GM13977 (cell line): ENCODE measurements around the gene MGME1.
"Not testable (repeated sequence)": the region's sequence is repeated elsewhere in the genome, so short reads cannot be mapped to it uniquely, and the experiment has no call there.

Source experiments
- DNase-seq: peaks from one replicate; pipeline ENCODE4 v3.0.0; 2012; ENCODE audit warnings: low spot score
- in situ Hi-C: fragments of 300-500 bp; cut with MboI; formaldehyde crosslinking; loops from one replicate; pipeline ENCODE4 v1.12.0; 2022; ENCODE audit warnings: low sequenced_read_pairs, low pct_unique_long_range_greater_than_20kb, mixed read lengths, inconsistent platforms; ENCODE audit not compliant: unreplicated experiment
- TF ChIP-seq, protein P1 (sequence below): IDR thresholded peaks from 2 replicates; pipeline ENCODE4 v1.5.1; 2012; ENCODE audit warnings: mild to moderate bottlenecking, control low read depth; ENCODE audit not compliant: insufficient read depth; ENCODE audit errors: extremely low read depth, missing control alignments

The MGME1 gene

DNA sequence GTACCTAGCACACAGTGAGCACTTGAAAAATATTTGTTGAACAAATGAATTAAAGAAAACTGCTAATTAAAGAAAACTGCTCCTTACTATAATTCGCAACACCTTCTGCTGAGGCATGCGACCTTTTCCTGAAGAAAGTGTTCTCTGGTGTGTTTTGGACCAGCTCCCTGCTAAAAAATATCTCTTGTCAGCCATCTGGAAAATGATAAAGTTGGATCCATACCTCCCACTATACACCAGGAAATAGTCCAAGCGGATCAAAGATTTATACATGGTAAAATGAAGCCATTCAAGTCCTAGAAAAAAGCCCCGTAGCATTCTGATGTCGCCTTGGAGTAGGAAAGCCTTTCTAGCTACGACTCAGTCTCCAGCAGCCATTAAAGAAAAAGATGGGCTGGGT, 45.6 kb downstream of the MGME1 start:
- in situ Hi-C loops, result no loop called here
- DNase-seq, result no peak
- TF ChIP-seq, protein P1, sequence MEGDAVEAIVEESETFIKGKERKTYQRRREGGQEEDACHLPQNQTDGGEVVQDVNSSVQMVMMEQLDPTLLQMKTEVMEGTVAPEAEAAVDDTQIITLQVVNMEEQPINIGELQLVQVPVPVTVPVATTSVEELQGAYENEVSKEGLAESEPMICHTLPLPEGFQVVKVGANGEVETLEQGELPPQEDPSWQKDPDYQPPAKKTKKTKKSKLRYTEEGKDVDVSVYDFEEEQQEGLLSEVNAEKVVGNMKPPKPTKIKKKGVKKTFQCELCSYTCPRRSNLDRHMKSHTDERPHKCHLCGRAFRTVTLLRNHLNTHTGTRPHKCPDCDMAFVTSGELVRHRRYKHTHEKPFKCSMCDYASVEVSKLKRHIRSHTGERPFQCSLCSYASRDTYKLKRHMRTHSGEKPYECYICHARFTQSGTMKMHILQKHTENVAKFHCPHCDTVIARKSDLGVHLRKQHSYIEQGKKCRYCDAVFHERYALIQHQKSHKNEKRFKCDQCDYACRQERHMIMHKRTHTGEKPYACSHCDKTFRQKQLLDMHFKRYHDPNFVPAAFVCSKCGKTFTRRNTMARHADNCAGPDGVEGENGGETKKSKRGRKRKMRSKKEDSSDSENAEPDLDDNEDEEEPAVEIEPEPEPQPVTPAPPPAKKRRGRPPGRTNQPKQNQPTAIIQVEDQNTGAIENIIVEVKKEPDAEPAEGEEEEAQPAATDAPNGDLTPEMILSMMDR, result no peak

- in situ Hi-C loops, result no loop called here
- DNase-seq, result no peak
- TF ChIP-seq, protein P1, result no peak
These were observed 48.0 kb downstream of the MGME1 start for GRCh38 chr20:18016772-18017171.

DNA sequence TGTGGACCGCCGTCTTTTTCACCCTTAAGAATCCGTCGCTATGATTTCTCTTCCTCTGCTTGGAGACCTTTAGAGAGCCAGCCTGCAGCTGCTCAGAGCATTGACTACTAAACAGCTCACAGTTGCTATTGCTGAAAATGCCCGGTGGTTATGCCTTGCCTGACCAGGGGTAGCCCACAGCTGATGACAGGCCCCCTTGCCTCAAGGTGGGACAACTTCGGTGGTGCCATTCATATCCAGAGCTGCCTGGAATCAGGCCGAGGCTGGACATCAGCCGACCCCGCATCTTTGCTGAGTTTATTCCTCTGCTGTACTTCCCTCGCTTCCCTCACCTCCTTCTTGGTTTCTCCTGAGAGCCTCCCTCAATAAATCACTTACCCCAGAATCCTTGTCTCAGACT, 49.3 kb downstream of the MGME1 start:
- in situ Hi-C loops, result no loop called here
- no peak for DNase-seq
- TF ChIP-seq, protein P1, result no peak

GRCh38 chr20:18019068-18019467, 50.2 kb downstream of the MGME1 start:
- TF ChIP-seq, protein P1, result peak; percentile 77
- in situ Hi-C loops, result no loop called here
- DNase-seq, result peak; percentile 74

DNA sequence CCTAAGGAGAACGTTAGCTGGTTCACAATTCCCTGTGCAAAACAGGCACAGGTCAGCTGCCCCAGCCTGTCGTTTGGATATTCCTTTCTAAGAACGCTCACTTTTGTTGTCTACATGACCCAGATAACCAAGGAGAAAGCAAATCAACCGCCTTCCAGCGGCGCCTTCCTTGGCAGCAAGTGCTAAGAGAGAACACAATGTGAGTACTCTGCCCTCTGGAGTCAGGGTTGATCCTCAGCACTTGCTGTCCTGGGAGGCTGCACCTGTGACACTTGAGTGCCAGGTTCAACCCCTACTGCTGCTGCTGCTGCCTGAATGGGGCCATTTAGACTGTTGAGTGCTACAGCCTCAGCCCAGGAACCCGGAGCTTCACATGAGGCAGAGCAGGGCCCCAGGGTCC, 52.1 kb downstream of the MGME1 start:
- in situ Hi-C loops, result no loop called here
- TF ChIP-seq, protein P1, result no peak
- no peak for DNase-seq

GRCh38 chr20:18024606-18025127, 55.8 kb downstream of the MGME1 start:
- no peak for DNase-seq
- in situ Hi-C loops, result no loop called here
- TF ChIP-seq, protein P1, result no peak

DNA sequence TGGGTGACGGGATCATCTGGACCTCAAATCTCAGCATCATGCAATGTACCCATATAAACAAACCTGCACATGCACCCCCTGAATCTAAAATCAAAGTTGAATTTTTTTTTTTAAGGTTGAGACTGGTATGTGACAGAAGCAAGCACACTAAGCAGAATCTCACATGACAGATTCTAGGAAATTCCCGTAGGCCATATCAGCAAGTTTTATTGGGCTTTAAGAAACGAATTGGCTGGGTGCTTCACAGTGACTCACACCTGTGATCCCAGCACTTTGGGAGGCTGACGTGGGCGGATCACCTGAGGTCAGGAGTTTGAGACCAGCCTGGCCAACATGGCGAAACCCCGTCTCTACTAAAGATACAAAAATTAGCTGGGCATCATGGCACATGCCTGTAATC, 58.2 kb downstream of the MGME1 start:
- DNase-seq, in situ Hi-C loops: not testable (repeated sequence)
